GM12872 (cell line): Measurements from ENCODE around the gene HTR3B.

ENCODE experiments used
- TF ChIP-seq, protein P1 (sequence below): IDR thresholded peaks from 3 replicates; pipeline ENCODE4 v1.5.1; 2011; ENCODE audit warnings: low read depth, mild to moderate bottlenecking, low read length, moderate library complexity; ENCODE audit not compliant: insufficient read depth

Gene HTR3B

DNA sequence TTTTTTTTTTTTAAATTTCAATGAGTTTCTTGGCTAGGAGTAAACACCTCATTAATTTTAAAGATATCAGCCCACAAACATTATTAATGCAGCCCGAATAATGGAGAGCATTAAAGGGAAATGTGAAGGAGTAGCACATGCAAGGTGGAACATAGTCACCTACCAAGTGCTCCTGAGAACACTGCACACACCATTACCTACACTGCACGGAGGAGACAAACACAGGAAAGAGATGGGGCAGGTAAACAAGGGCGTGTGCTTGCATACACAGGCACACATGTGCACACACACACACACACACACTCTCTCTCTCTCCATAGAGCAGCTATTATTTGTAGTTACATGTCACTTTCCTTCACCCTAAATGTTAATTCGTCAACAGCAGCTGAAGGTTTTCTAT is 30.2 kb downstream of the HTR3B start:
- TF ChIP-seq, protein P1, sequence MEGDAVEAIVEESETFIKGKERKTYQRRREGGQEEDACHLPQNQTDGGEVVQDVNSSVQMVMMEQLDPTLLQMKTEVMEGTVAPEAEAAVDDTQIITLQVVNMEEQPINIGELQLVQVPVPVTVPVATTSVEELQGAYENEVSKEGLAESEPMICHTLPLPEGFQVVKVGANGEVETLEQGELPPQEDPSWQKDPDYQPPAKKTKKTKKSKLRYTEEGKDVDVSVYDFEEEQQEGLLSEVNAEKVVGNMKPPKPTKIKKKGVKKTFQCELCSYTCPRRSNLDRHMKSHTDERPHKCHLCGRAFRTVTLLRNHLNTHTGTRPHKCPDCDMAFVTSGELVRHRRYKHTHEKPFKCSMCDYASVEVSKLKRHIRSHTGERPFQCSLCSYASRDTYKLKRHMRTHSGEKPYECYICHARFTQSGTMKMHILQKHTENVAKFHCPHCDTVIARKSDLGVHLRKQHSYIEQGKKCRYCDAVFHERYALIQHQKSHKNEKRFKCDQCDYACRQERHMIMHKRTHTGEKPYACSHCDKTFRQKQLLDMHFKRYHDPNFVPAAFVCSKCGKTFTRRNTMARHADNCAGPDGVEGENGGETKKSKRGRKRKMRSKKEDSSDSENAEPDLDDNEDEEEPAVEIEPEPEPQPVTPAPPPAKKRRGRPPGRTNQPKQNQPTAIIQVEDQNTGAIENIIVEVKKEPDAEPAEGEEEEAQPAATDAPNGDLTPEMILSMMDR = no peak

DNA sequence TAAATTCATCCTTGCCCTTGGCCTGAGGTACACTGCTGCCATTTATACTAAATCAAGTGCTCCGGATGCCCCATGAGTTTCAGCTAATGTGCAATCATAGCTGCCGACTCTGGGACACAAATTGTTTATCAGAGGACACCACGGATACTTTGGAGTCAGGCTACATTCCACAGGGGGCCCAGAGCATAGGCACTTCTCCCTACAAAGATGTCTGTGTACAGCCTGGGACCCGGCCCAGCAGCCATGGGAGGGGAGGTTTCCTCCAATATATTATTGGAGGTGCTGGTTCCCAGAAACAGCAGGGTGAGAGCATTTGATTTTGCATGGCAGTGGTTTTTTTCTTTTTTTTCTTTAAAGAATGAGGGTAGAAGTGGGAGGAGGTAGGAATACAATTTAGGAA is 31.3 kb downstream of the HTR3B start:
- TF ChIP-seq, protein P1 = no peak

DNA sequence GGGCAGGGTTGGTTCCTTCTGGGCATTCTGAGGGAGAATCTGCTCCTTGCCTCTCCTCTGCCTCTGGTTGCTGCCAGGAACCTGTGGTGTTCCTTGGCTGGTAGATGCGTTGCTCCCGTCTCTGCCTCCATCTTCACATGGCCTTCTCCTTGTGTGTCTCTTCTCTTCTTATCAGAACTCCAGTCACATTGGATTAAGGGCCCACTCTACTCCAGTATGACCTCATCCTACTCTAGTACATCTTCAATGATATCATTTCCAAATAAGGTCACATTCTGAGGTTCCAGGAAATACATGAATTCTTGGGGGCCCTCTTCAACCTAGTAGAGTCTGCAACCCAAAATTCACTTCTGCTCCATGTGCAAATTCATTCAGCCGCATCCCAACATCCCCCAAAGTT is 33.3 kb downstream of the HTR3B start:
- TF ChIP-seq, protein P1 = no peak

DNA sequence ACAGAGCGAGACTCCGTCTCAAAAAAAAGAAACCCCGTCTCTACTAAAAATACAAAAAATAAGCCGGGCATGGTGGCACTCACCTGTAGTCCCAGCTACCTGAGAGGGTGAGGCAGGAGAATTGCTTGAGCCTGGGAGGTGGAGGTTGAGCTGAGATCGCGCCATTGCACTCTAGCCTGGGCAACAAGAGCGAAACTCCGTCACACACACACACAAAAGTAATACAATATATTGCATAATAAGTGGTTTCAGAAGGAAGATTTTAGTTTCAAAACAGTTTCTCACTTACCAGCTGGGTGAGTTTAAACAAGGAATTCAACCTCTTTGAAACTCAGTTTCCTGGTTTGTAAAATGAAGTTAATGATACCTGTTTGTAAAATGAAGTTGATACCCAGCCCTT is 37.7 kb downstream of the HTR3B start:
- TF ChIP-seq, protein P1 = no peak

DNA sequence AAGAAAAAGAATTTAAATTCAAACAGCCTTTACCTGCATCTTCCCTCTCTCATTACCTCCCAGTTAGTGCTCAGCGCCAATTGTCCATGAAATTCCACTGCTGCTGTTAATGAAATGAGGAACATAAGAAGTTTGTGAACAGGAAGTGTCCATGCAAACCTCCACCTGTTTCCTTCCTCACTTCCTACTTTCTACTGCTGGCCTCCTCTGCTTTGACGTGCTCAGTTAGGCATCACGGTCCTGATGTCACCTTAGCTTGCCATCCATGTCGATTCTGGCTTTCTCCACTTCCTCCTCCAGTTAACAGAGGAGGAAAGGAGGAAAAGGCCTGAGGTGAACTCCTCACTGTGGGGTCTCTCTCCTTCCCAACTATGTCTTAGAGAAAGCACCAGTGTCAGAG is 43.4 kb downstream of the HTR3B start:
- TF ChIP-seq, protein P1 = no peak

DNA sequence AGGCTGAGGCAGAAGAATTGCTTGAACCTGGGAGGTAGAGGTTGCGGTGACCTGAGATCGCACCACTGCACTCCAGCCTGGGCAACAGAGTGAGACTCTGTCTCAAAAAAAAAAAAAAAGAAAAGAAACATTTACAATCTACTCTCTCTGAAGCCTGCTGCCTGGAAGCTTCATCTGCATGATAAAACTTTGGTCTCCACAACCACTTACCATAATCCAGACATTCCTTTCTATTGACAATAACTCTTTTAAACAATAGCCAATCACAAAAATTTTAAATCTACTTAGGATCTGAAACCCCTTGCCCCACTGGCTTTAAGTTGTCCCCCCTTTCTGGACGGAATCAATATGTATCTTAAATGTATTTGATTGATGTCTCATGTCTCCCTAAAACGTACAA is 45.3 kb downstream of the HTR3B start:
- TF ChIP-seq, protein P1 = no peak

DNA sequence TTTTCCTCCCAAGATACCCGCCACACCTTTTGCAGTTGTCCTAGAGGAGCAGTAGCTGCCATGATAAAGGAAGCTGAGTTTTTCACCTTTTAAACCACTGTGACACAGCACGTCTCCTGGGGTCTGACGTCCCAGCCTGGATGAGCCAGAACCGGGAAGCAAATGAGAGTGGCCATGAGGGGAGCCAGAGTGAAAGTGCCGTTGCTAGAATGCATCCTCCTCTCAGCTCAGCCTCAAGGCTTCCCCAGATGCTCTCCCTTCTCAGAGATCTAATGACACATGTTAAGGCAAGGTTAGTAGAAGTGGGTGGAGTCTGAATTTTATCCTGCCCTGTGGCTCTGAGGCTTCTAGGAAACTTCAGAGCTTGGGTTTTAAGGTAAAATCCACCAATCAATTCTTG is 46.9 kb downstream of the HTR3B start:
- TF ChIP-seq, protein P1 = no peak

DNA sequence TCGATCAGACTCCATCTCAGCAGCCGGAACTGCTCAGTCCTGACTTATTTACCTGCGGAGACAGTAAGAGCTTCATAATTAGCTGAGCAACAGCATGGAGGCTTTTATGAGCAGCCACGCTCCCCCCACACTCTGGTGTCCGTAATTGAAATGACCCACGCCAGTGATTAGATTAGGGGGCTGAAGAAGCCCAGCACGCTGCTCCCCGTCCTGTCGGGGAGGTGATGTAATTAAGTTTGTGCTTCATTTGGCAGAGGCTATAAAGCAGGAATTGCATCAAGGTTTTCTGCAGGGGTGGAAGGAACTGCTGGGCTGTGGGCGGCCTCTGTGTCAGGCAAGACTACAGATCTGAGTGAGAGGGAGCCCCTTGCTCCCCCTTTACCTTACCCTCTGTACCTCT is 47.5 kb downstream of the HTR3B start:
- TF ChIP-seq, protein P1 = no peak
